SK-N-SH (cell line): Measurements from ENCODE around the gene TRIP11. TPM values are rescaled to one million over a fixed set of nuclear protein-coding genes. Genes with fewer than 3 reads are reported as not detected.

Experiments
- CTCF ChIA-PET: fragments of 300-600, 350-600 bp; formaldehyde crosslinking; extraction: SDS; loops from one replicate; lab custom pipeline; 2021; lab: Yijun Ruan, JAX
- POLR2A ChIA-PET: fragments of 350-600 bp; sonication (Branson Sonifier 250); formaldehyde crosslinking; extraction: SDS; loops from one replicate; lab custom pipeline; 2020; ENCODE audit warnings: antibody characterized with exemption, inconsistent platforms; lab: Yijun Ruan, JAX
- DNase-seq: peaks from one replicate; pipeline ENCODE4 v3.0.0; 2012
- H2AFZ ChIP-seq: fragments of 200-600 bp; sonication (generic); 2 replicates; pipeline ENCODE4 v1.8.1; 2016; ENCODE audit warnings: antibody characterized with exemption, mild to moderate bottlenecking, low read depth
- H3F3A ChIP-seq: fragments of 200-600 bp; sonication (generic); replicated peaks from 2 replicates; pipeline ENCODE3; 2016; ENCODE audit warnings: antibody characterized with exemption, mild to moderate bottlenecking; ENCODE audit not compliant: insufficient read depth
- H3K27ac ChIP-seq, 2 experiments: fragments of 200-500 bp in 1 of 2; fragments of 200-600 bp in 1 of 2; sonication (Bioruptor generic) in 1 of 2; sonication (generic), shearing (Covaris generic) in 1 of 2; 2 replicates each; pipeline versions ENCODE4 v1.5.1 to v1.6.1; 2014 to 2016; ENCODE audit warnings: low read depth in 2 of 2, inconsistent platforms in 1 of 2, low read length in 1 of 2, mild to moderate bottlenecking in 1 of 2, mixed read lengths in 1 of 2
- H3K27me3 ChIP-seq: fragments of 200-600 bp; sonication (generic), shearing (Covaris generic); 2 replicates; pipeline ENCODE4 v1.6.1; 2016; ENCODE audit warnings: mixed run types; ENCODE audit not compliant: insufficient read depth
- H3K36me3 ChIP-seq, 2 experiments: fragments of 200-500 bp in 1 of 2; fragments of 200-600 bp in 1 of 2; sonication (Bioruptor generic) in 1 of 2; sonication (generic) in 1 of 2; replicated peaks in 1 of 2; 2 replicates each; pipeline versions ENCODE3 to v1.5.1; 2014 to 2016; ENCODE audit warnings: low read length in 1 of 2, mild to moderate bottlenecking in 1 of 2; ENCODE audit not compliant: insufficient read depth in 2 of 2, control insufficient read depth in 1 of 2
- H3K4me1 ChIP-seq, 2 experiments: fragments of 200-500 bp in 1 of 2; fragments of 200-600 bp in 1 of 2; sonication (Bioruptor generic) in 1 of 2; sonication (generic), shearing (Covaris generic) in 1 of 2; 2 replicates each; pipeline versions ENCODE4 v1.5.1 to v1.6.1; 2014 to 2016; ENCODE audit warnings: low read depth in 1 of 2, low read length in 1 of 2, mixed run types in 1 of 2; ENCODE audit not compliant: insufficient read depth in 2 of 2, control insufficient read depth in 1 of 2
- H3K4me2 ChIP-seq: fragments of 200-600 bp; sonication (generic), shearing (Covaris generic); 2 replicates; pipeline ENCODE4 v1.6.1; 2017; ENCODE audit warnings: mixed run types
- H3K4me3 ChIP-seq, 2 experiments: fragments of 200-500 bp in 1 of 2; fragments of 200-600 bp in 1 of 2; sonication (Bioruptor generic) in 1 of 2; sonication (generic), shearing (Covaris generic) in 1 of 2; 2 replicates each; pipeline versions ENCODE4 v1.5.1 to v1.8.1; 2014 to 2016; ENCODE audit warnings: low read depth in 2 of 2, inconsistent platforms in 1 of 2, low read length in 1 of 2, mild to moderate bottlenecking in 1 of 2, mixed read lengths in 1 of 2, moderate library complexity in 1 of 2
- H3K79me2 ChIP-seq: fragments of 200-600 bp; sonication (generic); 2 replicates; pipeline ENCODE4 v1.8.1; 2017; ENCODE audit warnings: mild to moderate bottlenecking; ENCODE audit not compliant: insufficient read depth
- H3K9ac ChIP-seq: fragments of 200-600 bp; sonication (generic); 2 replicates; pipeline ENCODE4 v1.6.1; 2017; ENCODE audit warnings: mixed run types
- H3K9me2 ChIP-seq: fragments of 200-600 bp; sonication (generic); 2 replicates; pipeline ENCODE4 v1.6.1; 2017; ENCODE audit warnings: mixed run types
- H3K9me3 ChIP-seq: fragments of 200-600 bp; sonication (generic); 2 replicates; pipeline ENCODE4 v1.6.1; 2017; ENCODE audit warnings: mixed run types, mild to moderate bottlenecking, moderate library complexity
- H4K20me1 ChIP-seq: fragments of 200-600 bp; sonication (generic); 2 replicates; pipeline ENCODE4 v1.6.1; 2017; ENCODE audit warnings: mild to moderate bottlenecking, mixed run types; ENCODE audit not compliant: insufficient read depth
- CHD2 ChIP-seq: fragments of 150-350 bp; IDR thresholded peaks from 2 replicates; pipeline ENCODE4 v1.6.1; 2018; ENCODE audit warnings: low read length; ENCODE audit not compliant: partially characterized antibody
- CTCF ChIP-seq: fragments of 200-600 bp; sonication (generic); IDR thresholded peaks from 2 replicates; pipeline ENCODE4 v1.6.1; 2017; ENCODE audit warnings: antibody characterized with exemption, mild to moderate bottlenecking, moderate library complexity
- EZH2phosphoT487 ChIP-seq: fragments of 200-600 bp; sonication (generic); IDR thresholded peaks from 2 replicates; pipeline ENCODE4 v1.6.1; 2017; ENCODE audit warnings: low read depth, mixed run types, mild to moderate bottlenecking, antibody characterized with exemption, moderate library complexity, borderline replicate concordance
- FOSL2 ChIP-seq: IDR thresholded peaks from 2 replicates; pipeline ENCODE4 v1.4.0; 2012; ENCODE audit warnings: low read depth, mild to moderate bottlenecking, moderate library complexity, borderline replicate concordance
- FOXM1 ChIP-seq: IDR thresholded peaks from 2 replicates; pipeline ENCODE4 v1.4.0; 2012; ENCODE audit warnings: low read depth, mild to moderate bottlenecking
- GABPA ChIP-seq: IDR thresholded peaks from 2 replicates; pipeline ENCODE4 v1.4.0; 2012; ENCODE audit warnings: low read depth, mild to moderate bottlenecking
- IRF3 ChIP-seq: fragments of 150-350 bp; IDR thresholded peaks from 2 replicates; pipeline ENCODE4 v1.6.1; 2016; ENCODE audit warnings: mild to moderate bottlenecking, low read depth, low read length
- JUND ChIP-seq: IDR thresholded peaks from 2 replicates; pipeline ENCODE4 v1.4.0; 2012
- MEF2A ChIP-seq: IDR thresholded peaks from 2 replicates; pipeline ENCODE4 v1.4.0; 2012; ENCODE audit warnings: low read depth, borderline replicate concordance
- NFIC ChIP-seq: IDR thresholded peaks from 2 replicates; pipeline ENCODE4 v1.4.0; 2012; ENCODE audit warnings: borderline replicate concordance
- NRF1 ChIP-seq: IDR thresholded peaks from 2 replicates; pipeline ENCODE4 v1.6.1; 2012; ENCODE audit warnings: low read depth, mild to moderate bottlenecking, low read length
- PBX3 ChIP-seq: IDR thresholded peaks from 2 replicates; pipeline ENCODE4; 2012
- POLR2AphosphoS5 ChIP-seq: IDR thresholded peaks from 2 replicates; pipeline ENCODE4 v1.6.1; 2012; ENCODE audit warnings: low read depth, low read length
- RAD21 ChIP-seq: IDR thresholded peaks from 2 replicates; pipeline ENCODE4 v1.6.1; 2012; ENCODE audit warnings: mild to moderate bottlenecking, low read length
- SIN3A ChIP-seq: IDR thresholded peaks from 2 replicates; pipeline ENCODE4 v1.6.1; 2012; ENCODE audit warnings: low read depth, mild to moderate bottlenecking, low read length, moderate library complexity, borderline replicate concordance
- SMC3 ChIP-seq: IDR thresholded peaks from 2 replicates; pipeline ENCODE4 v1.6.1; 2012; ENCODE audit warnings: low read depth, low read length, improper control_type of control experiment
- TAF1 ChIP-seq: IDR thresholded peaks from 2 replicates; pipeline ENCODE4 v1.6.1; 2012; ENCODE audit warnings: low read depth, mild to moderate bottlenecking, low read length, moderate library complexity, borderline replicate concordance
- USF2 ChIP-seq: fragments of 150-350 bp; IDR thresholded peaks from 2 replicates; pipeline ENCODE4 v1.6.1; 2017; ENCODE audit warnings: antibody characterized with exemption, low read length, low read depth, borderline replicate concordance
- YY1 ChIP-seq: IDR thresholded peaks from 2 replicates; pipeline ENCODE4 v1.4.0; 2012; ENCODE audit warnings: low read depth, mild to moderate bottlenecking
- ZBTB33 ChIP-seq: IDR thresholded peaks from 2 replicates; pipeline ENCODE4 v1.4.0; 2012; ENCODE audit warnings: low read depth, borderline replicate concordance
- WGBS: methylation state at CpG from one replicate; pipeline ENCODE4 v1.1.6; 2017; ENCODE audit warnings: low lambda C conversion rate; 5-methylcytosine and 5-hydroxymethylcytosine counted together
- polyA plus RNA-seq, 3 experiments: library from polyadenylated mRNA; depleted of rRNA; stranded (reverse); fragments of >200 nt; gene quantifications; 2 replicates each; pipeline ENCODE4 v1.2.3, GENCODE V29; 2012

TRIP11 gene
- polyA plus RNA-seq, 1 of the 3 experiments (the other 2 are of a cell fraction), result 4.6 TPM

GRCh38 chr14:91971188-91971778, 68.6 kb downstream of the TRIP11 start:
- no peak for DNase-seq
- Histone ChIP-seq H3K9me2 (no peaks in the 10 kb centered on the region), H3K36me3 (peaks cover 67 to 74% of the 10 kb centered on the region in 2 experiments), H3K4me1 (no peaks in the 10 kb centered on the region), H3K4me3 (no peak overlapping the region), H3K9me3 (no peaks in the 10 kb centered on the region), H3K4me2 (no peak overlapping the region), H4K20me1 (no peaks in the 10 kb centered on the region), H3F3A (peaks cover 7% of the 10 kb centered on the region), H3K9ac (no peak overlapping the region), H2AFZ (no peak overlapping the region), H3K27me3 (no peaks in the 10 kb centered on the region), H3K79me2 (no peaks in the 10 kb centered on the region), H3K27ac (no peak overlapping the region)
- ChIA-PET POLR2A (no interaction called here), CTCF (no interaction called here)
- WGBS, result 97% methylated on average over 2 of the region's 2 CpGs
- TF ChIP-seq YY1 (no peak), NFIC (no peak), RAD21 (no peak), IRF3 (no peak), FOSL2 (no peak)

GRCh38 chr14:91968280-91968679, 71.6 kb downstream of the TRIP11 start:
- DNase-seq, result no peak

More at GRCh38 chr14:91968280-91968679, 71.6 kb downstream of the TRIP11 start:
- H3F3A ChIP-seq, result peaks cover 10% of the 10 kb centered on the region
- TF ChIP-seq NRF1 (no peak), CHD2 (no peak), POLR2AphosphoS5 (no peak), USF2 (no peak), FOXM1 (no peak), SMC3 (no peak), PBX3 (no peak), FOSL2 (no peak), ZBTB33 (no peak), MEF2A (no peak), GABPA (no peak), TAF1 (no peak), SIN3A (no peak), CTCF (no peak), EZH2phosphoT487 (no peak), JUND (no peak)
- TF ChIP-seq, all 33 proteins: peak for 0
- ChIA-PET POLR2A (no interaction called here), CTCF (no interaction called here)
- Histone ChIP-seq H3K27ac (no peak overlapping the region), H3K36me3 (peaks cover 47 to 53% of the 10 kb centered on the region in 2 experiments), H3K9ac (no peak overlapping the region), H3K4me1 (no peaks in the 10 kb centered on the region), H2AFZ (no peak overlapping the region), H3K27me3 (no peaks in the 10 kb centered on the region), H3K4me2 (no peak overlapping the region), H3K79me2 (no peaks in the 10 kb centered on the region), H3K9me3 (no peaks in the 10 kb centered on the region), H3K9me2 (no peaks in the 10 kb centered on the region), H3K4me3 (no peak overlapping the region), H4K20me1 (no peaks in the 10 kb centered on the region)
- 92% methylated on average over 6 of the region's 6 CpGs for WGBS
